ENCODE results near the gene ZNF318.
"Not testable (repeated sequence)": the region's sequence is repeated elsewhere in the genome, so short reads cannot be mapped to it uniquely, and the experiment has no call there.

The ZNF318 gene, protein sequence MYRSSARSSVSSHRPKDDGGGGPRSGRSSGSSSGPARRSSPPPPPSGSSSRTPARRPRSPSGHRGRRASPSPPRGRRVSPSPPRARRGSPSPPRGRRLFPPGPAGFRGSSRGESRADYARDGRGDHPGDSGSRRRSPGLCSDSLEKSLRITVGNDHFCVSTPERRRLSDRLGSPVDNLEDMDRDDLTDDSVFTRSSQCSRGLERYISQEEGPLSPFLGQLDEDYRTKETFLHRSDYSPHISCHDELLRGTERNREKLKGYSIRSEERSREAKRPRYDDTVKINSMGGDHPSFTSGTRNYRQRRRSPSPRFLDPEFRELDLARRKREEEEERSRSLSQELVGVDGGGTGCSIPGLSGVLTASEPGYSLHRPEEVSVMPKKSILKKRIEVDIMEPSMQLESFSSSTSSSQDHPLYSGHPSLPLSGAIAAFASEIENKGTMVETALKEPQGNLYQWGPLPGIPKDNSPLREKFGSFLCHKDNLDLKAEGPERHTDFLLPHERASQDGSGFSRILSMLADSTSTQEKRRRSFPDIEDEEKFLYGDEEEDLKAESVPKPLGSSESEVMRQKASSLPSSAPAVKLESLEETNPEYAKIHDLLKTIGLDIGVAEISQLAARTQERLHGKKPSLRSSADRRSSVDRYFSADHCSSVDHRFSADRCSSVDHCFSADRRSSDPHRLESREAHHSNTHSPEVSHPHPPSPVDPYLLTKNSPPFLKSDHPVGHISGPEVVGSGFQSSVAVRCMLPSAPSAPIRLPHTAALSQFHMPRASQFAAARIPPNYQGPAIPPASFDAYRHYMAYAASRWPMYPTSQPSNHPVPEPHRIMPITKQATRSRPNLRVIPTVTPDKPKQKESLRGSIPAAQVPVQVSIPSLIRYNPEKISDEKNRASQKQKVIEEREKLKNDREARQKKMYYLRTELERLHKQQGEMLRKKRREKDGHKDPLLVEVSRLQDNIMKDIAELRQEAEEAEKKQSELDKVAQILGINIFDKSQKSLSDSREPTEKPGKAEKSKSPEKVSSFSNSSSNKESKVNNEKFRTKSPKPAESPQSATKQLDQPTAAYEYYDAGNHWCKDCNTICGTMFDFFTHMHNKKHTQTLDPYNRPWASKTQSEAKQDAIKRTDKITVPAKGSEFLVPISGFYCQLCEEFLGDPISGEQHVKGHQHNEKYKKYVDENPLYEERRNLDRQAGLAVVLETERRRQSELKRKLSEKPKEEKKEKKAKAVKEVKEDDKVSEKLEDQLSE (N-terminal part only)

DNA sequence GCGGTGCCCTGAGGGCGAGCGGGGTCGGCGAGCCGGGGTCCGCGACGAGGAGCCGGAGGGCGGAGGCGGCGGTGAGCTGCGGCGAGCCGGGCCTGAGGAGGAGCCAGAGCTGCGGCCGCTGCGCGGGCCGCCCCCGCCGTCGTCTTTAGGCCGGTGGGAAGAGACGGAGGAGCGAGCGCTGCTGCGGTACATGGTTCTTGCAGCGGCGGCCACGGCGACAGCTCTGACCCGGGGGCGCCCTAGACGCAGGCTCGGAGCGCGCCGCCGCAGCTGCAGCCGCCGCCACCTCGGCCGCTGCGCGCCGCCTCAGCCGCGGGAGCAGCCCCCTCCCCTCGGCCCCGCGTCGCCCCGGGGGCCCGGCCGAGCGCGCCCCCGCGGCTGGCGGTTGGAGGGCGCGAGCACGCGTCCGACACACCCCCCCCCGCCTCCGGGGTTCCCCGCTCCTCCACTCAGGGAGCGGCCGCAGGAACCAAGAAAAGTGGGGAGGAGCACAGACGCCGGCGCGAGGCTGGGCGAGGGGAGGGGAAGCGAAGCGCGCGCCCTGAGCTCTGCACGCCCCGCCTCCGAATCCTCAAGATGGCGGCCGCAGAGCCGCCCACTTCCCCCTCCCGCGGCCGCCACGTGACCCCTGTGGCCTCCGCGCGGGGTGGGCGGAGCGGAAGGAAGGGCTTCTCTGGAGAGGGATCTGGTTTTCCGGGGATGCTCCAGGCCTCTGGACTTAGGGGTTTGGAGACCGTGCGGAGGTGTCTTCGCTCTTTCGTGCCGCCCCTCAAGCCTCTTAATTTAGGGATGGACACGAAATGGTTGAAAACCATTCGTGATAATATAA, at the start of gene ZNF318:
Gene ZNF318, minus strand, starts transcription at position 474 of the 829 bp plus-strand sequence. Its CDS starts 282 bp downstream, at position 192.
- DNase-seq (ENCODE audit: low read depth in 2 of 2) = peak; percentile 85 to 90

DNA sequence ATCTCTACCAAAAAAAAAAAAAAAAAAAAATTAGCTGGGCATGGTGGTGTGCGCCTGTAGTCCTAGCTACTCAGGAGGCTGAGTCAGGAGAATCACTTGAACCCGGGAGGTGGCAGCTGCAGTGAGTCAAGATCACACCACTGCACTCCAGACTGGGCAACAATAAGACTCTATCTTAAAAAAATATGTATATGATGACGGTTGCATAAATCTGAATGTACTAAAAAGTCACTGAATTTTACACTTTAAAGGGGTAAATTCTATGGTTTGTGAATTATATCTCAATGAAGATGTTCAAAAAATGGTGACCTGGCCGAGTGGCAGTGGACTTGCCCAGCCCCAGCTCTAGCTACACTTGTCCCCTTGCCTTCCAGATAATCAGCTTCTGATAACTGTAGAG, 47.5 kb upstream of the ZNF318 start:
- no peak for DNase-seq (ENCODE audit: low read depth in 2 of 2)

DNA sequence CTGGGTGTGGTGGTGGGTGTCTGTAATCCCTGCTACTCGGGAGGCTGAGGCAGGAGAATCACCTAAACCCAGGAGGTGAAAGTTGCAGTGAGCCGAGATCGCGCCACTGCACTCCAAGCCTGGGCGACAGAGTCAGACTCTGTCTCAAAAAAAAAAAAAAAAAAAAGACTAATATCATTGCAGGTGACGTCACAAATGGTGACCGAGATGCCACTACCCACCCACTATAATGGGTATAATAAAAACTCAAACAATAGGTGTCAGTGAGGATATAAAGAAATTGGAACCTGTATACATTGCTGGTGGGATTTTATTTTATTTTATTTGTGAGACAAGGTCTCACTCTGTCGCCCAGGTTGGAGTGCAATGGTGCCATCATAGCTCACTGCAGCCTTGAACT, 45.8 kb upstream of the ZNF318 start:
- not testable (repeated sequence) for DNase-seq (ENCODE audit: low read depth in 2 of 2)

DNA sequence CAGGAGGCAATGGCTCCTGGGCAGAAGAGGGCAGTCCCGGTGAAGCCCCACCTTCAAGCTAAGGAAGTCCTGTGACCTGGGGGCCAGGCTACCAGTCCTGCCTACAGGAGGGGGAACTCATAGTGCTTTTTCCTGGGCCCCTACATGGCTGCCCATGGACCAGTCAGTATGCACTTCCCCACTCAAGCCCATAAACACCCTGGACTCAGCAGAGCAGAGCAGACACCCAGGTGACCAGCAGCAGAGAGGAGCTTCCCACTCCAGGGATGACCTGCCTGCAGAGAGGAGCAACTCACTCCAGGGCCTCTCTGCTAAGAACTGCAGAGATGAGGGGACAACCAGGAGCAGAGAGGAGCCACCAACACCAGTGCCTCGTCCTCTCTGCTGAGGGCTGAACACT, 43.6 kb upstream of the ZNF318 start:
- no peak for DNase-seq (ENCODE audit: low read depth in 2 of 2)

DNA sequence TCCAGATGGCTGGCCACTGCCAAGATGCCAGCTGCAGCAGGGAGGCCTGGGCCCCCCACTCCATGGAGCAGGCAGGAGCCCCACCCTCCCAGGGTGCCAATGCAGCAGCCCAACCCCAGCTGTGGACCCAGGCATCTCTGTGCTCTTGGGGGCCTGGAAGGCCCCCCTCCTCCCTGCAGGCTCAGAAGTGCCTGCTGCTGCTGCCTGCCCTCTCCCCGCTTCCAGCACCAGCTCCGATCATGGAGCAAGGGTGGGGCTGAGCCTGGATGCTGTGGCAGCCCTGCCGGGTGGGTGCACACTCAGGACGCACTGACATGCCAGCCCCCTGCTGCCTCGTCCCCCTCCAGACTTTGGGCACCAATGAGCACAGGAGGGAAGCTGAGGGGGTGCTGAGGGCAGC, 43.1 kb upstream of the ZNF318 start:
- DNase-seq (ENCODE audit: low read depth in 2 of 2) = no peak

DNA sequence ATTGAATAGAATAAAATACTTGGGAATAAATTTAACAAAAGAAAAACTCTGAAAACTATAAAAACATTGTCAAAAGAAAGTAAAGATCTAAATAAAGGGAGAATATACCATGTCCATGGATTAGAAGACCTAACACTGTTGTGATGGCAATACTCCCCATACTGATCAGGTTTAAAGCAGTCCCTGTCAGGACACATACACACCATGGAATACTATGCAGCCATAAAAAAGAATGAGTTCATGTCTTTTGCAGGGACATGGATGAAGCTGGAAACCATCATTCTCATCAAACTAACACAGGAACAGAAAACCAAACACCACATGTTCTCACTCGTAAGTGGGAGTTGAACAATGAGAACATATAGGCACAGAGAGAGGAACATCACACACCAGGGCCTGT, 41.3 kb upstream of the ZNF318 start:
- not testable (repeated sequence) for DNase-seq (ENCODE audit: low read depth in 2 of 2)

DNA sequence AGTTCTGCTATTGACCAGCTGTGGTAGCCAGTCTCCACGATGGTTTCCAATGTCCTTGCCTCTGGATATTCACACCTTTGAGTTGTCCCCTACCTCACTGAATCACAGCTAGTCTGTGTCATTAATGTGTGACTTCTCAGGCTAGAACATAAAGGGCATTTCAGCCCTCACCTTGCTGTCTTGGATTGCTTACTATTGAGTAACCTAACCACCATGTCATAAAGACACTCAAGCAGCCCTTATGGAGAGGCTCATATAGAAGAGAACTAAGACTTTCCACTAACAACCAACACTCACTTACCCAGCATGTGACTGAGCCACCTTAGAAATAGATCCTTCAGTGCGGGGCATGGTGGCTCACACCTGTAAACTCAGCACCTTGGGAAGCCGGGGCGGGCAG, 38.8 kb upstream of the ZNF318 start:
- no peak for DNase-seq (ENCODE audit: low read depth in 2 of 2)

DNA sequence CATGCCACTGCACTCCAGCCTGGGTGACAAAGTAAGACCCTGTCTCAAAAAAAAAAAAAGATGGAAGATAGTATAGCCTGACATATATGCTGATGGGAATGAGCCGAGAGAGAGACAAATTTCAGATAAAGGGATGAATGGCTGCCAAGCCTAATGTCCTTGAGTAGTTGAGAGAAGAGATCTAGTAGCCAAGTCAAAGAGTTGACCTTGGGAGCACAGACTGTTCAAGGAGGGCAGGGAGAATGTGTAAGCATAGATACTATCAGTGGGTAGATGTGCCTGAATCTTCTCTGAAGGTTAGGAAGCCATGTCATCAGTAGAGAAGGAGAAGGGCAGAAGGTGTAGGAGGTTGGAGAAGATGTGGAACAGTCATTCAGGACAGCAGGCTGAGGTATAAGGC, 37.8 kb upstream of the ZNF318 start:
- DNase-seq (ENCODE audit: low read depth in 2 of 2) = no peak

DNA sequence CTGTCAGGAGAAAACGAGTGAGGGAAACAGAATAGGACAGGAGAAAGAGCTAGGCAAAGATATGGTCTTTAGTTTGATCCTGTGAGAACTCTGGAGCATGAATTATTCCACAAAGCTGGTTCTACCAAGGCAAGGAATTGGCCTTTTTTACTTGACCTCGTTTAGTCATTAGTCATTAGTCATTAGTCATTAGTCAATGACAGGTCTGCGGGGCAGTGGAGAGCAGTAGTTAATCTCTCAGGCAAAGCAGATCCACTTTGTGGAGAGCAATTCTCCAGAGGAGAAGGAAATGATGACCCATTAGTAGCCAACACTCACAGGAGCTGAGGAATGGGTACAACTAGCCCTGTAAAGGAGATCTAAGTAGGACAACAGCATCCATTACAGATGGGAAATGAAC, 35.9 kb upstream of the ZNF318 start:
- no peak for DNase-seq (ENCODE audit: low read depth in 2 of 2)

DNA sequence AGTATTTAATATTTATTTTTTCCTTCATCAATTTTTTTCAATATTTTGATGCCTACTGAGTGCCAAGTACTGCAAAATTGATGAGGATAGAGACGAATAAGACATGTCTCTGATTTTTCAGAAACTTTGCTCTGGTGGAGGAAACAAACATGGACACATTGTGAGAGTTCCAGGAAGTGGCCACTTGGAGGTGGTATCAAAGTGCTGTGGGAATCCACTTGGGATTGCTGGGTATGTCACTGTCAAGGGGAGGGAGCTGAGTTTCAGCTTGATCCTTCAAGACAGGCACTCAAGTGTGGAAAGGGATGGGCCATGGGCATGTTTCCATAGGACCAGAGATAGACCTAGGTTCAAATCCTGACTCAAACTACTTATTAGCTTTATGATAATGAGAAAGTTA, 33.4 kb upstream of the ZNF318 start:
- DNase-seq (ENCODE audit: low read depth in 2 of 2) = no peak

DNA sequence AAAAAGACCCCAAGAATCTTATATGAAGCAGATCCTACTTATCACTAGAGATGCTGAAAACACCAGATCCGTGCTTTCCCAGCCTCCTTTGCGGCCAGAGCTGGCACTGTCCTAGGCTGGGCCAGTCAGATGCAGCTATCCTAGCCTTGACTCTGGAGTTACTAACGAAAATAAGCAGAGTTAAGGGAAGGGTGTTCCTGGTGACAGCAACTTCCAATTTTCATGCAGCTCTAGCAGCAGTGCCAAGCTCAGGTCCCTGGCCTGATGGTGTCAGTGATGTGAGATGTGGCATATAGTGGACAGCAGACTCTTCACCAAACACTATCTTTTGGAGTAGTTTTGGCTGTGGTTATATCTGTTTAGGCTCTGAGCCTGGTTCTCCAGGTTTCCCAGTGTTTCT, 32.3 kb upstream of the ZNF318 start:
- DNase-seq (ENCODE audit: low read depth in 2 of 2) = no peak

DNA sequence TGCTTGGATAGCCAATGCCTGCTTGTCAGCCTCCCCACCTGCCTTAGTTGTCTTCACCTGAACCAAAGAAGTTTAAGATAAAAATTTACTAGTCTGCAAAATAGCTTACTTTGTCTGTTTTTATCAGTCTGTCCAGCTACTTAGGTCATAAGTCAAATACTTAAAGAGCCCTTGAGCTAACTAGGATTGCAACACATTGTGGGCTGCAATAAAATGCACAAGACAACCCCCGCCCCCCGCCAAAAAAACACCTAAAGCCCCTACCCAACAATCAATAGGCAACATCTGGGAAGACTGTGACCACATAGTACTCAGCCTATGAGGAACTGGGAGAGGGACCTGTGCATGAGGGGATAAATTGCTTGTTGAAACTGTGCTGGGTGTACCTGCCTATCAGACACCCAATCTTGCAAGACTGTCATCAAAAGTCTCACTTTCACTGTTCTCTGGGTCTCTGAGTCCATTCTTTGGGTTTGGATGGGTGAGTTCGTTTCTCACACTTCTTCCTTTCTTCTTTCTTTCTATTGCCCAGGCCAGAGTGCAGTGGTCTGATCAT, 30.6 kb upstream of the ZNF318 start:
- no peak for DNase-seq (ENCODE audit: low read depth in 2 of 2)

DNA sequence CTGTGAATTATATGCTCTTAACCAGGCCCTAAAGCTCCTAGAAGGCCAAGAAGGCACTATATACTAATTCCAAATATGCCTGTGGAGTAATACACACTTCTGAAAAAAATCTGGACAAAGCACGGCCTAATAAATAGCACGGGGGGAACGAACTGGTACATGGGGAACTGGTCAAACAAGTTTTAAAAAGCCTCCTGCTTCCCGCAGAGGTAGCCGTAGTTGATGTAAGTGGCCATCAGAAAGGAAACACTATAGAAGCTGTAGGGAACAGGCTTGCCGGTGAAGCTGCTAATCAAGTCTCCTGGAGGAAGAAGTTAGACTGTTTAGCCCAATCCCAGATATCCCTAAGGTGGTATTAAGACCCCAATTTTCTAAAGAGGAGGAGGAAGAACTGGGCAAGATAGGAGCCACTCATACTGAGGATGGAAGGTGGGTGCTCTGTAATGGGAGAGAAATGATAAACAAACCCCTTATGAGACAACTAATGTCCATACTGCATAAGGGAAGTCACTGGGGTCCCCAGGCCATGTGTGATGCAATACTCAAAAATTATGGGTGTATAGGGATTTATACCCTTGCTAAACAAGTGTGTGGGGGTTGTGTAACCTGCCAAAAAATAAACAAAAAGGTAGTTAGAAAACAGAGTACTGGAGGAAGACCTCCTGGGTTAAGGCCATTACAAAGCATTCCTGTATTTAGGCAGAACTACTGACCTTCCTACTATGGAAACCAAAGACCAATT, 27.1 kb upstream of the ZNF318 start:
- no peak for DNase-seq (ENCODE audit: low read depth in 2 of 2)

DNA sequence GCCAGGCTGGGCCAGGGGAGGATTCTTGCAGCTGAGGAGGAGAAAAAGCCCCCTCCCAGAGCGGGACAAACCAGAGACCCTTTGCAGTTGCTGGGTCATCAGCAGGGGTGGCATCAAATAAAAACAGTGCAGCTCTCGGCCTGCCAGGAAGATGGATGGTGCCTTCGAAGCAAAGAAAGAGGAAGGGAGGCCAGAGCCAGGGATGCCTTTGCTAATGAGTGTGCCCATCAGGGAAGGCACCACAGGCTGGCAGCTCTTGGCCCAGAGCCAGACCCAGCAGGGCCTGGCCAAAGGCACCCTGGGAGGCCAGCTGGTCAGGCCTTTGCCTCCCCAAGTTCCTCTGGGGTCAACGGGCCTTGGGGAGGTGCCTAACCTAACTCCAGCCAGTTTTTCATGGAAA, 26.3 kb upstream of the ZNF318 start:
- DNase-seq (ENCODE audit: low read depth in 2 of 2) = no peak

DNA sequence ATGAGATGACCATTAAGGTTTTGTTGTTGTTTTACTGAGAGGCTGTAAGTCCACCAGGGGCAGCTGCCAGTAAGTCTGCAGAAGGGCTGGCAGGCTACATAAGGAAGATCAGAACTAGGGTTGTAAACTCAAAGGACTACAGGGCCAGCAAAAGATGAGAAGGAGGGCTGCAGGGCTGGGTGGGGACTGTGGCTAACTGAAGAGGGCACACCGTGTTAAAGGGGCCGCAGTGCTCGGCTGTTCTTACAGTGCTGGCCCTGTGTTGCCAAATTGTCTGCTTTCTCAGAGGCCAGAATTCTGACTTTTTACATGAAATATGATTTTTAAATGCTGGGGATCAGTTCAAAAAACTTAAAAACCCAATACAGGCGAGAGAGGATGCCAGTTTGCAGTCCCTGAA, 25.5 kb upstream of the ZNF318 start:
- DNase-seq (ENCODE audit: low read depth in 2 of 2) = no peak

DNA sequence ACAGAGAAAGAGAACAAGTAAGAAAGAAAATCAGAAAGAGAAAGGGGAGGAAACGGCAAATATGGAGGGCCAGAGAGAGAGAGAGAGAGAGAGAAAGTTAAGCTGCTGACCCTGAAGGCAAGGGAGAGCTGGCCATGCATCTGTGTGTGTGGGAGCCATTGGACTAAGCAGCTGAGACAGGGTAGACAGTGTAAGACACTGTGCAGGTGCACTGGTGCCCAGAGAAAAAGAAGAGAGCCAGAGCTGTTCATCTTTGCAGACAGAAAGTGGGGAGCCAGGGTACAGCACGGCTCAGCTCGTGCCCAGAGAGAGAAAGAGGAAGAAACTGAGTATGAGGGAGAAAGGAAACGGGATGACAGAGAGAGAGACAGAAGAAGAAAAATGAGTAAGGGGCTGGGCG, 24.2 kb upstream of the ZNF318 start:
- no peak for DNase-seq (ENCODE audit: low read depth in 2 of 2)

DNA sequence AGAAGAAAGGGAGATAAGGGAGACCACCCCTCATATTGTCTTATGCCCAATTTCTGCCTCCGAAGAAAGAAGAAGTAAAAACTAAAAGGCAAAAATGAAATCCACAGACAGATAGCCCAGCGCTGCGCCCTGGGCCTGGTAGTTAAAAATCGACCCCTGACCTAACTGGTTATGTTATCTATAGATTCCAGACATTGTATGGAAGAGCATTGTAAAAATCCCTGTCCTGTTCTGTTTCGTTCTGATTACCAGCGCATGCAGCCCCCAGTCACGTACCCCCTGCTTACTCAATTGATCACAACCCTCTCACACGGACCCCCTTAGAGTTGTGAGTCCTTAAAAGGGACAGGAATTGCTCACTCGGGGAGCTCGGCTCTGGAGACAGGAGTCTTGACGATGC, 23.7 kb upstream of the ZNF318 start:
- not testable (repeated sequence) for DNase-seq (ENCODE audit: low read depth in 2 of 2)

DNA sequence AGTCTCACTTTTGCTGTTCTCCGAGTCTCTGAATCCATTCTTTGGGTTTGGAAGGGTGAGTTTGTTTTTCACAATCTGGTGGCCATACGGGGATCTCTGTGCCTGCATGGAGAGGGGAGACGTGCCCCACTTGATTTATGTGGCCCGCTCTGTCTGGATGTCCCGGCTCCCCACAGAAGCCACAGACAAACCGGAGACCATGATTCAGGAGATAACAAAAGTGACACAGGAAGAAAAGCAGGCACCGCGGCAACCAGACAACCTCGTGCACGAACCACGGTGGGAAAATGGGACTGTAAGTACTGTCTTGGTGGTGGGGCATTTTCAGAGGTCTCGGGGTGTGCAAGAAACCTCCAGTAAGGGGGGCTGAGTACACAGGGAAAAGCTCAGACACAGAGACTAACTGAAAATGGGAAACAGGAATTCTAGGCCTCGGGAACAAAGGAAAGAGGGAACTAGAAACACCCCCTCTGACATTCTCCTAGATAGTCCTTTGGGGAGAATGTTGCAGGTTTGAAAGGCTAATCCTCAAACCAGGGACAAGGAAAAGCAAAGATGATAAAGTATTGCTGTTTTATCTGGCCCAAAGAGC, 22.1 kb upstream of the ZNF318 start:
- peak in 1 of 2 experiments; percentile 20 for DNase-seq (ENCODE audit: low read depth in 2 of 2)

DNA sequence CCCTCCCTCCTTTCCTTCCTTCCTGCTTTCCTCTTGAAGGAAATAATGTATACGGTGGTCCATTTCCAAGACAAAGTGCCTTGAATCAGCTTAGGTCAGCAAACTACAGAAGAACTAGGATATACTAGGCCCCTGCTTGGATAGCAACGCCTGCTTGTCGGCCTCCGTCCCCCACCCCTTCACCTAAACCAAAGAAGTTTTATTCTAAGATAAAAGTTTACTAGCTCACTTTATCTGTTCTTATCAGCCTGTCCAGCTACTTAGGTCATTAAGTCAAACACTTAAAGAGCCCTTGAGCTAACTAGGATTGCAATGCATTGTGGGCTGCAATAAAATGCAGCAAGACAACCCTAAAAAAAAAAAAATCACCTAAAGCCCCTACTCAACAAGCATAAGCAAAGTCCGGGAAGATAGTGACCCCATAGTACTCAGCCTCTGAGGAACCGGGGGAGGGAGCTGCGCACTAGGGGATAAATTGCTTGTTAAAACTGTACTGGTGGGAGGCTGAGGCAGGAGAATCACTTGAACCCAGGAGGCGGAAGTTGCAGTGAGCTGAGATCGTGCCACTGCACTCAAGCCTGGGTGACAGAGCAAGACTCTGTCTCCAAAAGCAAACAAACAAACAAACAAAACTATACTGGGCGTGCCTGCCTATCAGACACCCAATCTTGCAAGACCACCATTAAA, 21.4 kb upstream of the ZNF318 start:
- not testable (repeated sequence) for DNase-seq (ENCODE audit: low read depth in 2 of 2)
